SKM-1 treated with dmso at 0.1 percent for 144 hours (cell line): ENCODE data around the gene PUDP.

ENCODE experiments used
- DNase-seq: peaks from one replicate; lab custom pipeline; 2025; ENCODE audit not compliant: unreplicated experiment; lab: John Stamatoyannopoulos, UW

Gene PUDP

GRCh38 chrX:7076245-7076661 lies 71.7 kb downstream of the PUDP start:
- DNase-seq: no peak

GRCh38 chrX:7074908-7075204 lies 73.1 kb downstream of the PUDP start:
- DNase-seq: no peak

- DNase-seq: no peak
These were observed 73.6 kb downstream of the PUDP start for GRCh38 chrX:7074148-7074907.

- DNase-seq: no peak
These were observed 74.6 kb downstream of the PUDP start for GRCh38 chrX:7073336-7073735.

- no peak for DNase-seq
These were observed 75.1 kb downstream of the PUDP start for GRCh38 chrX:7072856-7073255.

GRCh38 chrX:7071390-7071789 lies 76.6 kb downstream of the PUDP start:
- no peak for DNase-seq

GRCh38 chrX:7069556-7069955 lies 78.4 kb downstream of the PUDP start:
- no peak for DNase-seq

- no peak for DNase-seq
These were observed 79.0 kb downstream of the PUDP start for GRCh38 chrX:7068939-7069367.

- no peak for DNase-seq
These were observed 80.7 kb downstream of the PUDP start for GRCh38 chrX:7067256-7067655.

- DNase-seq: no peak
These were observed 82.5 kb downstream of the PUDP start for GRCh38 chrX:7065473-7065872.

GRCh38 chrX:7062903-7063302 lies 85.0 kb downstream of the PUDP start:
- no peak for DNase-seq

GRCh38 chrX:7062276-7062675 lies 85.7 kb downstream of the PUDP start:
- no peak for DNase-seq

GRCh38 chrX:7061429-7061828 lies 86.5 kb downstream of the PUDP start:
- no peak for DNase-seq

GRCh38 chrX:7060444-7060843 lies 87.5 kb downstream of the PUDP start:
- DNase-seq: no peak

- DNase-seq: no peak
These were observed 88.1 kb downstream of the PUDP start for GRCh38 chrX:7059859-7060258.

- no peak for DNase-seq
These were observed 88.6 kb downstream of the PUDP start for GRCh38 chrX:7059214-7059838.

- no peak for DNase-seq
These were observed 92.4 kb downstream of the PUDP start for GRCh38 chrX:7055386-7056137.

- no peak for DNase-seq
These were observed 93.4 kb downstream of the PUDP start for GRCh38 chrX:7054219-7055216.

- no peak for DNase-seq
These were observed 95.4 kb downstream of the PUDP start for GRCh38 chrX:7052541-7052940.

- DNase-seq: no peak
These were observed 97.7 kb downstream of the PUDP start for GRCh38 chrX:7050271-7050670.

GRCh38 chrX:7047951-7048350 lies 100.0 kb downstream of the PUDP start:
- DNase-seq: no peak
